Measurements from ENCODE around the gene LRBA.
"Not testable (repeated sequence)": the region's sequence is repeated elsewhere in the genome, so short reads cannot be mapped to it uniquely, and the experiment has no call there.

Gene LRBA
- total RNA-seq: 267 to 419 (median 350) reads per million in 3 experiments

GRCh38 chr4:151014521-151015458 lies at the start of gene LRBA:
TSS of gene LRBA (minus strand) at chr4:151015284. CDS start at chr4:151014642, 642 bp downstream.
- DNase-seq: peak; percentile 84

DNA sequence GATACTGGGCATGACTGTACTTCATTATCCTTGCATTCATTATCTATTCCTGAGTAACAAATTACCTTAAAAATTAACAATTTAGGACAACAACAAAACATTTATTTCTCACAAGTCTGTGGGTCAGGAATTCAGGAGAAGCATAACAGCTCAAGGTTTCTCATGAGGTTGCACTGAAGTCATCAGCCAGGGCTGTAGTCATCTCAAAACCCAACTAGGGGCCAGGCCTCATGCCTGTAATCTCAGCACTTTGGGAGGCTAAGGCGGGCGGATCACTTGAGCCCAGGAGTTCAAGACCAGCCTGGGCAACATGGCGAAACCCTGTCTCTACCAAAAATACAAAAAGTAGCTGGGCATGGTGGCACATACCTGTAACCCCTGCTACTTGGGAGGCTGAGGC lies 48.1 kb upstream of the LRBA start:
- DNase-seq: not testable (repeated sequence)

- DNase-seq: no peak
Measured at GRCh38 chr4:151055539-151055938, 40.5 kb upstream of the LRBA start.

DNA sequence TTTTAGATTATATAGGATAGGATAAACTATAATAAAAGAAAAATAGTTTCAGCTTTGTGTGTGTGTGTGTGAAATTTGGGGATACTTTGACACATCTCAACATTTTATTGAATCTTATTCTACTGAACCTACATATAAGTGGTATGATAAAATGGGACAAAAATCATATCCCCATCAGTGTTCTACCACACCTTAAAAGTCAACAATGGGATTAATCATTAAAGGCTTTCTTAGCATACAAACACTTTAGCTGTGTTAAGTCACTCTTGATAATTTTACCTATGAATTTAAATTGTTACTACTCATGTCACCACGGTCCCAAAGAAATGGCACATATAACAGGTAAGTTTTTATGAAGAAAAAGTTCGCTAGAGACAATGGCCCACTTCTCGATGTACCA lies 37.7 kb upstream of the LRBA start:
- no peak for DNase-seq

DNA sequence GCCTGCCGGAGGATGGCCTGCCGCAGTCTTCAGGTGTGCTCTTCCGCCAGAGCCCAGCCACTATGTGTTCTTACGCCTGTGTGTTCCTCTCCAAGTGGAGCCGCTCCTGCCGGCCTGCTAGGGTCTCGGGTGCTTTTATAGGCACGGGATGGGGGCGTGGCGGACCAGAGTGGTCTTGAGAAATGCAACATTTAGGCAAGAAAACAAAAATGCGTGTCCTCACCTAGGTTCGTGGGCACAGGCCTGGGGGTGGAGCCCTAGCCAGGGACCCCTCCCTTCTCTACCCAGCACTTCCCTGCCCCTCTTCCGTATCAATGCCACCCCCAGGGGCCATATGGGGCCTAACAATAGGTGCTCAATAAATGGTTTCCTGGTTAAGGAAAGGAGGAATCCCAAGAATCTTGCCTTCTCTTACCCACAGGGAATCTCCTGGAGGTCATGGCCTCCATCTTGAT lies 34.4 kb upstream of the LRBA start:
- no peak for DNase-seq

GRCh38 chr4:151048913-151049312 lies 33.8 kb upstream of the LRBA start:
- DNase-seq: no peak

- no peak for DNase-seq
Measured at GRCh38 chr4:151046609-151047008, 31.5 kb upstream of the LRBA start.

DNA sequence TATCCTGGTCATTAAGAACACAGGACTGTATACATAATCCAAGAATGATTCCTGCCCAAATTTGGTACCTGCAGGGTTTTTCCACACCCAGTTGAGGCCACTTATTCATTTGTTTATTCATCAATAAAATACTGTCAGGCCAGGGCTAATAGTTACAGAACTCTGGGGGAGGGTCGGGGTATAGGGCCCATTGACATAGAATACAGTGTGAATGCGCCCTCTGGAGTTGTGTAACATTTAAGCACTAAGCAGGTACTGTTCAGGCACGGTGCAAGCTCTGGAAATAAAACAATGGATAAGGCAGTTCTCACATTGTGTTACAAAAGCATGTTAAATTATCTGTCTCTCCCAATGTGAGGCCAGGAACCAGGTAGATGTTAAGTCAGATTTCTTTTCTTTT lies 30.8 kb upstream of the LRBA start:
- DNase-seq: no peak

GRCh38 chr4:151043803-151044515 lies 28.9 kb upstream of the LRBA start:
- no peak for DNase-seq

DNA sequence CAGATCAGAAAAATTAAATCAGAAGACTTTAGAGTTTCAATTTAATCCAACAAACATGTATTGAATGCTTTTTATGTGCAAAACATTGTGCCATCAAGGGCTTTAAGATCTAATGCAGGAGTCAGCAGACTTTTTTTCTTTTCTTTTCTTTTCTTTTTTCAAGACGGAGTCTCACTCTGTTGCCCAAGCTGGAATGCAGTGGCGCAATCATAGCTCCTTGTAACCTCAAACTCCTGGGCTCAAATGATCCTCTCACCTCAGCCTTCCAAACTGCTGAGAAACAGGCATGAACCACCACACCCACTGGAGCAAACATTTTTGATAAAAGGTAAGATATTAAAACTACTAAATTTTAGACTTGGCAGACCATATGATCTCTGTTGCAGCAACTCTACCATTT lies 24.6 kb upstream of the LRBA start:
- DNase-seq: no peak

GRCh38 chr4:151038452-151039157 lies 23.5 kb upstream of the LRBA start:
- DNase-seq: no peak

- no peak for DNase-seq
Measured at GRCh38 chr4:151035911-151036310, 20.8 kb upstream of the LRBA start.

DNA sequence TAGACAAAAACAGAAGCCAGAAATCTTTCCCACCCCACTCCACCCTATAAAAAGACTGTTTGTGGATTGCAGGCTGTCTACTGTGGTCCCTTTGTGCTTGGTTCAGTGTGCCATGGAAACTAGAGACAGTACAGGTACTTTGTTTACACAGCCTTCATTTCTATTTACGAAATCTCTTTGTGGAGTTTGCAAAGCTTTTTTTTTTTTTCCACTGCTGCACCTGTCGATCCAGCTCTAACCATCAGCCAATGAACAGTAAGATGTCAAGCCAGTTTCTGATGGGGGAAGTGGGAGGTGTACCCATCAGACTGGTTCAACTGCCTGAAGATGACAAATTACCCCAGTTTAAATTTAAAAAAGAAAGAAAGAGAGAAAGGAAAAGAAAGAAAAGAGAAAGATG lies 20.2 kb upstream of the LRBA start:
- no peak for DNase-seq

DNA sequence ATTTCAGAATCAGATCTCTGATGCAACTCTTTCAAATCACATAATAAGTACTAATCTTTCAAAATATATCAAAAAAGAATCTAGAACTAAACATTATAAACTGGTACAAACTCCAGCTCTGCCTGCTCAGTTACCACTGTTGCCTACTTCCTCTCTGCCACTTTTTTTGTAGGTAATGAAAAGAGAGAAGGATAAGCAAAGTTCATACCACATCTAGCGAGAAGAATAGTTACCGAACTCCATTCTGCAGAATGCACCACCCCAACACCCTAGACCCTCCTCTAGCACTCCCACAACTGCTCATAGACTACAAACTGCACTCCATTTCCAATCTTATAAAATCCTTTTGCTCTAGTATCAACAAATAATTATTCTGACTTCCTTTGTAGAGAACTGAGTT lies 19.7 kb upstream of the LRBA start:
- DNase-seq: no peak

GRCh38 chr4:151031831-151032605 lies 16.9 kb upstream of the LRBA start:
- DNase-seq: no peak

DNA sequence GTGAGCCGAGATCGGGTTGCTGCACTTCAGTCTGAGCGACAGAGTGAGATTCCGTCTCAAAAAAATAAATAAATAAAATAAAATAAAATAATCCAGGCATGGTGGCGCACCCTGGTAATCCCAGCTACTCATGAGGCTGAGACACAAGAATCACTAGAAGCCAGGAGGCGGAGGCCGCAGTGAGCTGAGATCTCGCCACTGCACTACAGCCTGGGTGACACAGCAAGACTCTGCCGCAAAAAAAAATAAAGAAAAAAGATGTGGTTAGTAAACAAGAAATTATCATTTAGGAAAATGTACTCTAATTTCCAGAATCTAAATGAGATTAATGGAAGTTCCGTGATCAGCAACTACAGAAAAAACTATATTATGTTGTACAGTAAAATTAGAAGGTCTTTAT lies 14.5 kb upstream of the LRBA start:
- no peak for DNase-seq

DNA sequence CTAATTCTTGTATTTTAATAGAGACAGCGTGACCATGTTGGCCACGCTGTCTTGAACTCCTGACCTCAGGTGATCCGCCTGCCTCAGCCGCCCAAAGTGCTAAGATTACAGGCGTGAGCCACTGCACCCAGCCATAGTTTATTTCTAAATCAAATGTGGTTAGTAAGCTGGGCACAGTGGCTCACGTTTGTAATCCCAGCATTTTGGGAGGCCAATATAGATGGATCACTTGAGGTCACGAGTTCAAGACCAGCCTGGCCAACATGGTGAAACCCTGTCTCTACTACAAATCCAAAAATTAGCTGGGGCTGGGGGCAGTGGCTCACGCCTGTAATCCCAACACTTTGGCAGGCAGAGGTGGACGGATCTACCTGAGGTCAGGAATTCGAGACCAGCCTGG lies 13.9 kb upstream of the LRBA start:
- not testable (repeated sequence) for DNase-seq

DNA sequence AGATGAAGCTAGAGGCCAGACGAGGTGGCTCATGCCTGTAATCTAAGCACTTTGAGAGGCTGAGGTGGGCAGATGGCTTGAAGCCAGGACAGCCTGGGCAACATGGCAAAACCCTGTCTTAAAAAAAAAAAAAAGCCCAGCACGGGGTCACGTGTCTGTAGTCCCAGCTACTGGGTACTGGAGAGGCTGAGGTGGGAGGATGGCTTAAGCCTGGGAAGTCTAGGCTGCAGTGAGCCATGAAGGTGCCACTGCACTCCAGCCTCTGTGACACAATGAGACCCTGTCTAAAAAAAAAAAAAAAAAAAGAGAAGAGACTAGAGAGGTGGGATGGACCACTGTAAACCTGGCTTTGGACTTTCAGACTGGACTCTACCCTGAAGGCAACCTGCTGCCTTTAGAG lies 10.7 kb upstream of the LRBA start:
- no peak for DNase-seq

GRCh38 chr4:151022586-151022985 lies 7.5 kb upstream of the LRBA start:
- DNase-seq: no peak

- no peak for DNase-seq
Measured at GRCh38 chr4:151021637-151022334, 6.7 kb upstream of the LRBA start.

DNA sequence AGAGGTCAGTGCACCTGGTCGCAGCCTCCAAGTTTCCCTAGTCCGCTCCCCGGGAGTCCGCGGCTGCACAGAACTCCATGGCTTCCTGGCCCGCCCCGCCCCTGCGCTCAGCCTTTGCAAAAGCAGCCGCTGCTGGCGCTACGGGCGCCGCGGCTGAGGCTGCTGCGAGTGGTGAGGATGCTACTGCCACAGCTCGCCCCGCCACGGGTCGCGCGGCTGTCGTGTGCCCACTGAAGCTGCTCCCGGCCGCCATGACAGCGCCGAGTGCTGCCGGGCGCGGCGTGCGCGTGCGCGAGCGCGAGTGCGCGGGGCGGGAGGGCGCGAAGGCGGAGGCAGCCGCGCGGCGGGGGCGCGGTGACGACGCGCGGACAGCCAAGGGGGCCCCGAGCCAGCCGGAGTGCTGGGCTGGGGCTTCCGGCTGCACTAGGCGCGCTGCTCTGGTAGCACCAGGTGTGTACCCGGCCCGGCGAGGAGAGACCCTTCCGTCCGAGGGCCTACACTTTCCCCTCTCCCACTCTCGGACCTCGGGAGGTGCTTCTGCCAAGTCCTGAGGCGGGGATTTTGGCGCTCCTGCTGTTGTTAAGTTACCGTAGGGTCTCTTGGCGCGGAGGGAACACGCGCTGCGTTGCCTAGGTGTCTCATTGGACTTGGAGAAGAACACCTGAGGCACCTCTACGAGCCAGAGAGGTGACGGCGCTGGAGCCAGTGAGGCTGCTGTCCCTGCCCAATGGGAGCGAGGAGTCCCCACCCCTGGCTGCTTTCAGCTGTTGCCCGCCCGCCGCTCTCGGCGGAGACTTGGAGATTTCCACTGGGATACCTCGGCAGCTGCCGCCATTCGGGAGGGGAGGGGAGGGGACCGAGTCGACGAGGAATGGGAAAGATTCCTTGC lies 619 bp upstream of the LRBA start:
- peak; percentile 87 for DNase-seq
